CD4-positive, alpha-beta T cell treated with Interleukin-6 for 4 hours (primary cell): ENCODE measurements around the gene SCT.

Experiments used
- DNase-seq: peaks from one replicate; pipeline ENCODE4 v3.0.0-alpha.2; 2020; ENCODE audit warnings: mixed read lengths

The SCT gene

DNA sequence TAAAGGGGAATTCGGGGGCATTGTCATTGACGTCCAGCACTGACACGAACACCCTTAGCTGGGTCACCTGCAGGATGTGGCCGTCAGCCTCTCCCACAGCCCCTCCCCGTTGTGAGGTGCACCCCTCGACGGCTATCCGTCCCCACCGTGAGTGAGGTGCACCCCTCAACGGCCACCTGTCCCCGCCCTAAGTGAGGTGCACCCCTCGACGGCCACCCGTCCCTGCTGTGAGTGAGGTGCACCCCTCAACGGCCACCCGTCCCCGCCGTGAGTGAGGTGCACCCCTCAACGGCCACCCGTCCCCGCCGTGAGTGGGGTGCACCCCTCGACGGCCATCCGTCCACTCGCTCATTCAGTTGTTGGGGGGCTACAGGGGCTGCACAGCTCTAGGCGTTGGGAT, 5.1 kb downstream of the SCT start:
- no peak for DNase-seq

DNA sequence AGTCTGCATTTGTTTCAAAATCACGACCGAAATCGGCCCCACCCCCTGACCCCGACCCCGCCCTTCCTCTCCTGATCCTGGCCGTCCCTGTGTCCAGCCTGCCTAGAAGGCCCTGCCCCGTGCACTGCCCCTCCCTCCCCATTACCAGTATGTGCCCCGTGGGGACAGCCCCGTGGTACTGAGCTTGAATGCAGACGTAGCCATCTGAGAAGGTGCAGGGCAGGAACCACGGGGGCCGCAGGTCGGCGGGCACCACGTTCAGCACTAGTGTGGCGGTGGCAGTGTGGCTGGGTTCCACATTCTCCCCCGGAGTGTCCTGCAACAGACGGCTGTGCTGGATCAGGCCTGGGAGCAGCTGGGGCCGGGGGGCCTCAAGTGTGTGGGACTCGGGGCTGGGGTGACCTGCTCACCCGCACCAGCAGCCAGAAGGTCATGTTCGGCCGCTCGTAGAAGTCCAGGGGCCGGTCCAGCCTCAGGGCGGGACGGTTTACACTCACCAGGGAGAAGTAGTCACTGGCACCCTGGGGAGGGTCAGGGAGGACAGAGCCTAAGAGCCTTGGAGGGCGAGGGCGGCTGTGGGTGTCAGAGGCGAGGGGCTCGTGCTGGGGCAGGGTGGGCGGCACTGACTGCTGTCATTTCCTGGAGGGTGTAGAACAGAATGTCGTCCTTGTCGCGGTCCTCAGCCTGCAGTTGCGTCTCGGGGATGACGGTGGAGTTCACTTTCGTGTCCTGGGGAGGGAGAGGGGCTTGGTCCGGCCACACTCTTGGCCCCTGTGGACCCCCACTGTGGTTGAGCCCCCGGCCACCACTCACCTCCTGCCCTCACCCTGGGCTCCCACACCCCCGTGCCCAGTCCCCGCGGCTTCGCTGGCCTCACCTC, 5.8 kb downstream of the SCT start:
- no peak for DNase-seq

DNA sequence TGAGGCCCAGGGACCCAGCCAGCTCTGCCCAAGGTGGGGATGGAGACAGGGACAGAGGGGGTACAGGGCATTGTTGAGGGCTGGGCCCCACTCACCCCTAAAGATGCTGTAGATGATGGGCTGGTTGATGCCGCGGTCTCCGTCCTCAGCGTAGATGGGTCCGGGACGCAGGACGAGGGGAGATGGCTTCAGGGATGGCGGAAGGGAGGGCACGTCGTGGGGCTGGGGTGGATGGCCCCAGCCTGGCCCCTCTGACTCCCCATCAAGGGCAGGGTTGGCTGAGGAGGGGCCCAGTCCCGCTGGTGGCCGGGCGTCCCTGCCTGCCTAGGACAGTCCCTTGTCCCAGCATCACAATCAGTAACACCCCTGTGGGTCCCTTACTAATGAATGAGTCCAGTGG, 6.8 kb downstream of the SCT start:
- no peak for DNase-seq

DNA sequence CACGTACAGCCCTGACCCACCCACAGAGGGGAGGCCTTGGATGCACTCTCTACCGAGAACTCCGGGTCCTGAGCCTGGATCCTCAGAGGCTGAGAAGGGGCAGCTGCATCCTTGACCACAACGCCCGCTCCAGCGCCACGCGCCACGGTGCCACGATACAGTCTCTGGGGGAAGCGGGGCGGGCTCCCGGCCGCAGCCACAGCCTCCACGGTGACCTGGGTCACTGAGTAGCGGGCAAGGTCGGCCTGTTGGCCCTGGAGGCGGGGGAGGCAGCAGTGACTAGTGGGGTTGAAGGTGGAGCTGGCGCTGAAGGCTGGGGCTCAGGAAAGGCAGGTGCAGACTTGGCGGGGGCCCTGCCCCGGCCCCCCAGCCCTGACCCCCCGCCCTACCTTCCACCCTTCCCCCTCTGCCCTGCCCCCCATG, 7.3 kb downstream of the SCT start:
- DNase-seq: no peak

DNA sequence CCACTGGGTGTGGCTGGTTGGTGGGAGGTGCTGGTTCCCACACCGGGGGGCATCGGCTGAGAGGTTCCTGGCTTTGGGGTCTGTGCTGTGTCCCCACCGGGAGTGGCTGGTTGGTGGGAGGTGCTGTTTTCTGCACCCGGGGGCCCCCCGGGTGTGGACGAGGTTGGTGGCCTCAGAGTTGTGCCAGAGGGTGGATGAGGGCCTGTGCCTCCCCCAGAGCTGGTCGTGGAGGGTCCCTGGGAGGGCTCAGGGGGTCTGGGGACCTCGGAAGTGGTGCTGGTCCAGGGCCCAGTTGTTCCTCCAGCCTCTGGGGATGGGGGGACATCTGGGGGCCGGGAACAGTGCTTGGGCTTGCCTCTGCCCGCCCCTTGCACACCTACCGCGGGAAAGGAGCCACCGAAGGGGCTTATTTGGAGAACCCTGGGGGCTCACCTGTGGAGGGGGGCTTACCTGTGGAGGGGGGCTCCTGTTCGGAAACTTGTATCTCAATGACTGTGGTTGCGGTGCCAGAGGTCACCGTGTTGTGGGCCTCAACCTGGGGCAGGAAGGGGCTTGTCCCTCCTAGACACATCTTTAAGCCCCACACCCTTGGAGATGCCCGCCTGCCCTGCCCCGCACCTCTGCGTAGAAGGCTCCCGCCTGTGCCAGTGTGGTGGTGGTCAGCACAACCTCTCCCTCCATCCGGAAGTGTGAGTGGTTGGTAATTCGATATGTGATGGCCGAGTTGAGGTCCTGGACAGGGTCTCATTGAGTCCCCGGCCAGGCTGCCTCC, 7.9 kb downstream of the SCT start:
- no peak for DNase-seq

DNA sequence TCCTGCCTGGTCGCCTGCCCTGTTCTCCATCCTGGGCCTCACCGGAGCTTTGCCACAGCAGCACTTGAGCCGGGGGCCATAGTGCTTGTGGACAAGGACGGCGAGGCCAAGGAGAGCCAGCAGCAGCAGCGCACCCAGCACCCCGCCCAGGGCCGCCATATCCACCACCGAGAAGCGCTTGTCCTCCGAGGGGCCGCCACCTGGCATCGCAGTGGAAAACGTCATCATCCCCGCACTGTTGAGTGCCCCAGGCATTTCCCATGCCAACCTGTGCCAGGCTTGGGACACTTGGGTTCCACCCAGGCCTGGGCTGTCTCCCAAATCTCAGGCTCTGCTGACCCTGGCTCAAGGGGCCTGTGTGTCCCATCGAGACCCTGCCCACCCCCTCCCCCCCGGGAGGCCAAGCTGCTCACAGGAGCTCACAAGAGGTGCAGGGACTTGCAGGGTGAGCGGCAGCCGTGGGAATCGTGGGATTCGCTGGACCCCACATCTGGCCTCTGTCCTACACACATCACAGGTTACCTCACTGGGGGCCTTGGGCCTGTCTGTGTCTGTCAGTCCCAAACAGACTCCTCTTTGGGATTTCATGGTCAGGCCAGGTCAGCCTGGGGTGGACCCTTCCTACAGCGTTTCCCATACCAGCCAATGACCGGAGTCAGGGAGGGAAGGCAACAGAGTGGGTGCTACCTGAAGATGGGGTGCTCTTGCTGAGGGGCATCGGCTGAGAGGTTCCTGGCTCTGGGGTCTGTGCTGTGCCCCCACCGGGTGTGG, 8.9 kb downstream of the SCT start:
- no peak for DNase-seq

DNA sequence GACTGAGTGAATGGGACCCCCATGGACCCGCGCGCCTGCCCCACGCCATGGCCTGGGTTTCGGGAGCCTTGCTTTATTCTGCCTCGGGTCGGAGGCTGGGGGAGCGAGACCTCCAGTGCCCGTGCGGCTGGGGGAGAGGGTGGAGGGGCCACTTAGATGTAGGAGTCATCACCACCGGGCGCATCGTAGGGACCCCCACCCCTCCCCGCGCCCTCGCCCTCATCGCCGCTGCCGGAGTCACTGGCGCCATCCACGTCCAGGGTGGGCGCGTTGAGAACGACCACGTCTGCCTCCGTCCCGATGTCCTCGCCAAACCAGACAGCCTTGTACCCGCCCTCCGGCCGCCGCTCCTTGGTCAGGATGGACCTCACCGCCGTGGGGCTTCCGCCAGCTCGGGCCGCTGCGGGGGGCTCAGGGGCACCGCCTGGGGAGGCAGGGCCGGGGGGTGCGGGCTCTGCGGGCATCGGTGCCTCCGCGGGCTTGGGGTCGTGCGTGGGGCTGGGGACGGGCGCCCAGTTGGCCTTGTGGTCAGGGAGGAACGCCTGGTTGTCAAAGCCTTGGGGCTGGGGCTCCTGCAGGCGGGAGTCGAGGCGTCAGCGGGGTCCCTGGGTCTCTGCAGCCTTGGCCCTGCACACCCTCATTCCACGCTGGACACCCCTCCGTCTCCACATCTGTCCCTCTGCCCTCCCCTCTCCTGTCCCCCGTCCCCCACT, 9.6 kb downstream of the SCT start:
- DNase-seq: no peak

DNA sequence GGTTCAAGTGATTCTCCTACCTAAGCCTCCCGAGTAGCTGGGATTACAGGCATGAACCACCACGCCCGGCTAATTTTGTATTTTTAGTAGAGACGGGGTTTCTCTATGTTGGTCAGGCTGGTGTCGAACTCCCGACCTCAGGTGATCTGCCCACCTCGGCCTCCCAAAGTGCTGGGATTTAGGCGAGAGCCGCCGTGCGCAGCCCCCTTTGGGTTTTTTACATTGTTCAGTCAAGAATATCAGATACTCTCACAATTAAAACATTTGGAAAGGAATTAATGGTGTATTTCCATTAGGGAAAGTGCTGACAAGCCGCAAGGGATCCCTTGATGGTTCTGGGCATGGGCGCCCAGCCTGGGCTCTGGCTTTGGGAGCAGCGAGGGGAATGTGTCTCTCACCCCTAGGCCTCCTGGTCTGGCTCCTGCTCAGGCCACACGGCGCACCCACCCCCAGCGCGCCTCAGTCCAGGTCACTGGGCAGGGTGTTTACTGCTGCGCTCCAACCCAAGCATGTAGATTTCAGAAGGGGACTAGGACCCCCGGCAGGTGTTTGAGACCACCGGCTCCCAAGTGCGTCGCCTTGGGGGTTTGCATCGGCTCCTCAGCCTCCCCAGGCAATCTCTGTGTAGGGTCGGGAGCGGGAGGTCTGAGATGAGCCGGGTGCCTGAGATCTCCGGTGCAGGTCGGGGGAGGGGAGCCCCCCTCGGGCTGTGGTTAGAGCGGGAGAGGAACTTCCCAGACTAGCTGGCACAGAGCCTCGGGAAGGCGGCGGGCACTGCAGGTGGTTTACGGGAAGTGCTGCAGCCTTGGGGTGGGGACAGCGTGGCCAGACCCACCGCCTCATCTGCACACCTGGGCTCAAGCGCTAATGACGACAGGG, 10.4 kb downstream of the SCT start:
- DNase-seq: no peak

DNA sequence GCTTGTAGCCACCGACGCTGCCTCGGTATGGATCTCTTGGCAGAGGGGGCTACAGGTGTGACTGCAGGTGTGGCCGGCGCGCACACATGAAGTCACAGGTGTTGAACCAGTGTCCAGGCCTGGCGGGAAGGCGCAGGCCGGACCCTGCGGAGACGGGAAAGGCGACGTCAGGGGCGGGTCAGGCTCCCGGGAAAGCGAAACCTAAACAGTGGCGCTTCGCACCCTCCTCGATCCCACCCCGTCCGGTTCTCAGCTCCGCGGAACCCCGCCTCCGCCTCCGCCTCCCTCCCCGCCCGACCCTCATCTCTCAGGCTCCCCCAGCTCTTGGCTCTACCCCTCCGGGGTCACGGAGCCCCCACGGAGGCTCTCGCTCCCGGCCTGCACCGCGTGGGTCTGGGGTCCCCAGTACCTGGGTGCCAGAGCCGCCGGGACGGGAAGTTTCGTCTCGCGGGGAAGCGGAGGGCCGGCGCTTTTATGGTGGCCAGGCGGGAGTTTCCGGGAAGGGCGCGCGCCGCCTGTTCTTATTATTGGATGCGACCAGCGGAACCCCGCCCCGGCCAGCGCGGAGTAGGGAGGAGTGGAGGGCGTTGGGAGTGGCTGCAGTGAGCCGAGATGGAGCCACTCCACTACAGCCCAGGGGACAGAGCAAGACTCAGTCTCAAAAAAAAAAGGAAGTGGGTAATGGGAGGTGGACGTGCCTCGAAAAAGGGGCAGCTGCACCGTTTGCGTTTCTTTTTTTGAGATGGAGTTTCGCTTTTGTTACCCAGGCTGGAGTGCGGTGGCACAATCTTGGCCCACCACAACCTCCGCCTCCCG, 11.3 kb downstream of the SCT start, which contains the start of gene IRF7:
IRF7 (minus strand) TSS at position 447 of the 816 bp plus-strand sequence. CDS start 586 bp downstream, outside the sequence.
- DNase-seq: peak; percentile 93

DNA sequence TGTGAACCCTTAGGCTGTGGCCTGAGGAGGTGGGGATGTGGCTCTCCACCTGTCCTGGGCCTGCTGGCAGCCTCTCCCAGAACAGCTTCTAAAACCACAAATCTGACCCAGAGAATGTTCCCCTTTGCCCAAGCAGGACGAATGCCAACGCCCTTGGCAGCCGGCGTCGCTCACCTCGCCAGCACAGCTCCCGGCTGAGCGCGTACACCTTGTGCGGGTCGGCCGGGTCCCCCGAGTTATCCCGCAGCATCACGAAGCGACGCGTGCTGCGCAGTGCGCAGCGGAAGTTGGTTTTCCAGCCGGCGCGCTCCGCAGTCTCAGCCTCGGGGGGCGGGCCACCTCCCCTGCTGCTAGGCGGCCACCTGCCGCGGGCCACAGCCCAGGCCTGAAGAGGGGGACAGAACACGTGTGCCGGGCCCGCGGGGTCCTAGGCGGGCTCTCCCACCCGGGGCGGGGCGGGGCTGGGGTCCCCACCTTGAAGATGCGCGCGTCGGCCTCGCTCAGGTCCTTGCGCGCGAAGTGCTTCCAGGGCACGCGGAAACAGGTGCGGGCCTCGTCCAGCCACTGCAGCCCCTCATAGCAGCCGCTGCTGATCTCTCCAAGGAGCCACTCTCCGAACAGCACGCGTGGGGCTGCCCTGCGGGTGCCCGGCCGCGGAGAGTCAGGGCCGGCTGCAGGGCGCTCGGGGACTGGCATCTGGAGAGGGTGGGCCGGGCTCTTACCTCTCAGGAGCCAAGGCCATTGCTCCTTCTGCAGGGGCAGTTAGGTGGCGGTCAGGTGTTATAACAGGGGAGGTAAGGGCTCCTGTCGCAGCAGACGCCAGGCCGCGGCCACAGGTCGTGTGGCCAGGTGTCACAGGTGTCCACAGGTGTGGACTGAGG, 12.1 kb downstream of the SCT start:
- DNase-seq: no peak

DNA sequence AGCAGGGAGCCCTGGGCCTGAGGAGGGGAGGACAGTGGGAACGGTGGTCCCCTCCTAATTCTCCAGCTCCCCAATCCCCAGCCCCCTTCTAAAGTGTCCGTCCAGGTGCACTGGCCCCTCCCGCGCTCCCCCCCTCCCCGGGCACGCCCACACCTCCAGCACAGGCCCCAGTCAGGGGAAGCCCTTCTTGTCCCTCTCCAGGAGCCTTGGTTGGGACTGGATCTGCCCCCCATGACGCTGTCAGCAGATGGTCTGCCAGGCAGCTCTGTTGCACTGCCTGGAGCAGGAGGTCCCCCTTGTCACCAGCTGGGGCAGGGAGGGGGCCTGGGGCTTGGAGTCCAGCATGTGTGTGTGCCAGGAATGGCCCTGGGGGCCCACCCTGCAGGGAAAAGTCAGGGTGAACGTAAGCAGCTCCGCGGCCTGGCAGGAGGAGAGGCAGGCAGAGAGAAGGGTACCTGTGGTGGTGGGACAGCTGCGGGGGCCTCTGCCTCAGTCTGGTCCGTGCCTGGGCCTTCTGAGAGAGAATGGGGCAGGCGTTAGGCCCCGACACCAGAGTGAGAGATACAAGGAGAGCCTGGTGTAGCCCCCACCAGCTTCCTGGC, 12.9 kb downstream of the SCT start:
- no peak for DNase-seq

DNA sequence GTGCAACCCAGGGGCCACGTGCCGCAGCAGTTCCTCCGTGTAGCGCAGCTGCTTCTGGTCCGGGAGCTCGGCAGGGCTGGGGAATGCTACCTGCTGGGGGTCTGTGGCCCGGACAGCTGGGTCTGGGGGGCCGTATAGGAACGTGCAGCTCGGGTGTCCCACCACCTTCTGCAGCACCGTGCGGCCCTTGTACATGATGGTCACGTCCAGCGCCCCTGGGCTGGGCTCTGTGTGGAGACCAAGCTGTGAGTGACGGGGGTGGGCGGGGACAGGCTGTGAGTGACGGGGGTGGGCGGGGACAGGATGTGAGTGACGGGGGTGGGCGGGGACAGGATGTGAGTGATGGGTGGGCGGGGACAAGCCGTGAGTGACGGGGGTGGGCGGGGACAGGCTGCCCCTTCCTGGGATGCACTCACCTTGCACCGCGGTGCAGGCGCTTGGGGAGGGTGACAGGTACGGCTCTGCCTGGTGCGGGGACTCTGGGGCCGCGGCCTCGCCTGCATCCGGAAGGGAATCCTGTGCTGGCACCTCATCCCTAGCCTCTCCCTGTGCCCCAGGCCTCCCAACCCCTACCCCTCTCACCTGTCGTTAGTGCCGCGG, 13.5 kb downstream of the SCT start:
- DNase-seq: peak; percentile 96

DNA sequence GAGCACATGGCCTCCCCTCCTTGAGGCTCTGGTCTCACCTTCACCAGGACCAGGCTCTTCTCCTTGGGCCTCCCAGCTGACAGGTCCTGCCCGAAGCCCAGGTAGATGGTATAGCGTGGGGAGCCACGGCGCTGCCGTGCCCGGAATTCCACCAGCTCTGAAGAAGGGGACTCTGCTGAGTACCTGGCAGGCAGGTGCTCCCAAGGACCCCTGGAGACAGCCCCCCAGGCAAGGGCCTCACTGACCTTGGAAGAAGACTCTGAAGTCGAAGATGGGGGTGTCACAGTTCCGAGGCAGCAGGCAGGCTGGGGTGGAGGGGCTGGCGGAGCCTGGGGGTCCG, 14.1 kb downstream of the SCT start:
- no peak for DNase-seq

DNA sequence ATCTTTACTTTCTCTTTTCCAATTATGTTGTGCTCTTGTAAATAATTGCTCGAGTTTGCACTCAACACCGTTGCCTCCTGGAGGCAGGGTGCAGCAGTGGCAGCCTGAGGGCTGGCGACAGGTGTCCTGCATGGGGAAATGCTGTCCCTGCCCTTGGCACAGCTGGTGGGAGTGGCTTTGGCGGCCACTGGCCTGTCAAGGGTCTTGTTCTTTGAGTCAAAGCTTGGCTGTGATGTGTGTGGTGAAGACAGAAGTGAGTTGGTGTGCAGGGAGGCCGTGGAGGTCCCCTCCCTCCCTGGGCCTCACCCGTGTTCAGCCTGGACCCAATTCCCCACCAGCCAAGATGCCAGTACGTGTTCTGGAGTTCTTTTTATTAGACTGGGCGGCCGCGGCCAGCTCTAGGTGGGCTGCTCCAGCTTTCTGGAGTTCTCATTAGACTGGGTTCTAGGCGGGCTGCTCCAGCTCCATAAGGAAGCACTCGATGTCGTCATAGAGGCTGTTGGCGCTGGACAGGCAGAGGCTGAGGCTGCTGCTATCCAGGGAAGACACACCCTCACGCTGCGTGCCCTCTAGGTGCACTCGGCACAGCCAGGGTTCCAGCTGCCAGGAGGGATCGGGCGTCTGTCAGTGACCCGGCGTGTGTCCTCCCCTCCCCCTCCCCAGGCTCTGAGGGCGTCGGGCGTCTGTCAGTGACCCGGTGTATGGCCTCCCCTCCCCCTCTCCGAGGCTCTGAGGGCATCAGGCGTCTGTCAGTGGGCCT, 14.6 kb downstream of the SCT start:
- DNase-seq: no peak

DNA sequence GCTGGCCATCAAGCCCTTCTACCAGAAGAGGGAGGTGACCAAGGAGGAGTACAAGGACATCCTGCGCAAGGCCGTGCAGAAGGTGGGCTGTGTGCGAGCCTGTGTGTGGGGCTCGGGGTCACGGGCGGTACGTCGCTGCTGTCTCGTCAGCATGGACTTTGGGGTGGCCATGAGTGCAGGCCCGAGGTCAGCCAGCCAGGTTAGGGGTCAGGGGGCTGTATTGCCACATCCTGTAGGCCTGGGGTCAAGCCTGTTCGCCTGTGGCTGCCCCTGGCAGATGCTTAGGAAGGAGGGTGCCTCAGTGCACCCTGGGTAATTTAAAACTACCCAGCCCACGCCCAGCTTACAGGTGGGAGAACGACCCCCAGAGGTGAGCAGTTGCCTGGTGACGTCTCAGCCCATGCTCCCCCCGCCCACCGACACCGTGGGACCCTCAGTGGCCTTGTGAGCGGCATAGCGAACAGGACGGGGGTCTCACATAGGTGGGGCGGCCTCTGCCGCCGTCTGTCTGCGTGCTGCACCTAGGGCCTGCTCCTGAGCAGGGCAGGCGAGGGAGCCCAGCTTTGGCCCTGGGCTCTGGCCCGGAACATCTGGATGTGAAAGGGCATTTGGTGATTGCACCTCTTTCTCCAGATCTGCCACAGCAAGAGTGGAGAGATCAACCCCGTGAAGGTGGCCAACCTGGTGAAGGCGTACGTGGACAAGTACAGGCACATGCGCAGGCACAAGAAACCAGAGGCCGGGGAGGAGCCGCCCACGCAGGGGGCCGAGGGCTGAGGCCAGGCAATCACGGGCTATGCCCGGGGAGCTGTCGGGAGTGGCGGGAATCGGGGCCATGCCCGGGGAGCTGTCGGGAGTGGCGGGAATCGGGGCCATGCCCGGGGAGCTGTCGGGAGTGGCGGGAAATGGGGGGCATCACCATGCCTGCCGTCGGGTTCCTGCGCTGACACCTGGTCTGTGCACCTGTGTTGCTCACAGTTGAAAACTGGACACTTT, 15.7 kb downstream of the SCT start:
- no peak for DNase-seq

DNA sequence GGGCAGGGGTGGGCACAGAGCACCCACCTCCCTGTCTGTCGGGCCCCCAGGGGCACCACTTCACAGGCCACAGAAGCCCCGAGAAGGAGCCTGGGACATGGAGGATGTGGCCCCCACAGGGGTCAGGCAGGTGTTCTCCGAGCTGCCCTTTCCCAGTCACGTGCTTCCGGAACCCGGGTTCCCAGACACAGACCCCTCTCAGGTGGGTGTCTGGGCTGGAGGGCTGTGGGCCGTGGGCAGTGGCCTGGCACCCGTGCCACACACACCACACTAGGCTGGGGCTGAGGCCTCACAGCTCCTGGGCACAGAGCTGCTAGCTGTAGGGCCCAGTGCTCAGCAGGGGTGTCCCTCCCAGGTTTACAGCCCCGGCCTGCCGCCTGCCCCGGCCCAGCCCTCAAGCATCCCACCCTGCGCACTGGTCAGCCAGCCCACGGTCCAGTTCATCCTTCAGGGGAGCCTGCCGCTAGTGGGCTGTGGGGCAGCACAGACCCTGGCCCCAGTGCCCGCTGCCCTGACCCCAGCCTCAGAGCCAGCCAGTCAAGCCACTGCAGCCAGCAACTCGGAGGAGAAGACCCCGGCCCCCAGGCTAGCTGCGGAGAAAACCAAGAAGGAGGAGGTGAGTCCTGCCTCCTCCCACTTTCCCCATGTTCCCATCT, 16.7 kb downstream of the SCT start:
- no peak for DNase-seq
